ENCODE measurements around the gene HOXB4. TPM values are rescaled to one million over a fixed set of nuclear protein-coding genes. Genes with fewer than 3 reads are reported as not detected.

The HOXB4 gene
- total RNA-seq, 3 donors from 2014 or later = 0.94 to 1.6 (median 1.4) TPM

- Mint-ChIP-seq H3K4me1 (ENCODE audit: low read depth) (peaks cover 21% of the 10 kb centered on the region), H3K27me3 (ENCODE audit: low read depth) (peaks cover 87% of the 10 kb centered on the region), H3K4me3 (no peak overlapping the region), H3K9me3 (no peaks in the 10 kb centered on the region), H3K36me3 (ENCODE audit: insufficient read depth) (no peaks in the 10 kb centered on the region)
- ATAC-seq (no peak), DNase-seq (no peak)
Observed at GRCh38 chr17:48592057-48592514, 13.9 kb upstream of the HOXB4 start.

DNA sequence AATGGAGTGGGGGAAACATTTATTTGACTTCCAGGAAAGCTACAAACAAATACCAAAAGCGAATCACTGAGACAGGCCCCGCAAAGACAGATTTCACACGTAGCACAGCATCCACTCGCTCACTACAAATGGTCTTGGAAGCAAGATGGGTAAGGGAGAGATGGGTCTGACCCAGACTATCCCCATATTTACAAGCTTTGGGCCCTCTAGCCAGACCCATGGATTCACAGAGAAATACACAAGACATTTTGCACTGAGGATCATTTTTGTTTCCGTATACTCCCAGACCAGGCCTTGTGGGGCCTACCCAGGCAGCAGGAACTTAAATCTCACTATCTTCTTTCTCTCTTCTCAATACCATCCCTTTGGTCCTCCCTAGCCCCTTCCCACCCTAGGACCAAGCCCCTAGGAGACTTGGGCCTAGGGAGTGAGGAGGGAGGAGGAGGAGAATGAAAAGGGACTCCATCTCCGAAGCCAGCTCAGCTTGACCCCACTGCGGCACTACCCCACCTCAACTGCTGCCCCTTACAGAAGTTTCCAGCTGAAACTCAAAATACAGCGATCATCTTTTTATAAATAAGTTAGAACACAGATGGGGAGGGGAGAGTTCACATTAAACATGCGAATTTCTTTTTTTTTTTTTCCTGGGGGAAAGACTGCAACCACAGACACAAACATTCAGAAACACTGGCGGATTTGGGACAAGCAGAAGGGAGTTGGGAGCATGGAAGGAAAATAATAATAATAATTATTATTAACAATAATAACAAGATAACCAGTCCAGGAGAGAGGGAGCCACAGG lies 13.3 kb upstream of the HOXB4 start:
- H3K36me3 Mint-ChIP-seq (ENCODE audit: insufficient read depth) = no peaks in the 10 kb centered on the region
- peaks cover 17% of the 10 kb centered on the region for H3K4me1 Mint-ChIP-seq (ENCODE audit: low read depth)
- H3K4me3 Mint-ChIP-seq = peak overlapping the region; percentile 20
- ATAC-seq (no peak), DNase-seq (no peak)
- peaks cover 87% of the 10 kb centered on the region for H3K27me3 Mint-ChIP-seq (ENCODE audit: low read depth)
- H3K9me3 Mint-ChIP-seq = no peaks in the 10 kb centered on the region

GRCh38 chr17:48590607-48591161 lies 12.5 kb upstream of the HOXB4 start:
- Mint-ChIP-seq H3K9me3 (no peaks in the 10 kb centered on the region), H3K27me3 (ENCODE audit: low read depth) (peaks cover 89% of the 10 kb centered on the region), H3K4me3 (peak overlapping the region; percentile 20), H3K36me3 (ENCODE audit: insufficient read depth) (no peaks in the 10 kb centered on the region), H3K4me1 (ENCODE audit: low read depth) (peaks cover 22% of the 10 kb centered on the region)
- no peak for DNase-seq
- no peak for ATAC-seq

DNA sequence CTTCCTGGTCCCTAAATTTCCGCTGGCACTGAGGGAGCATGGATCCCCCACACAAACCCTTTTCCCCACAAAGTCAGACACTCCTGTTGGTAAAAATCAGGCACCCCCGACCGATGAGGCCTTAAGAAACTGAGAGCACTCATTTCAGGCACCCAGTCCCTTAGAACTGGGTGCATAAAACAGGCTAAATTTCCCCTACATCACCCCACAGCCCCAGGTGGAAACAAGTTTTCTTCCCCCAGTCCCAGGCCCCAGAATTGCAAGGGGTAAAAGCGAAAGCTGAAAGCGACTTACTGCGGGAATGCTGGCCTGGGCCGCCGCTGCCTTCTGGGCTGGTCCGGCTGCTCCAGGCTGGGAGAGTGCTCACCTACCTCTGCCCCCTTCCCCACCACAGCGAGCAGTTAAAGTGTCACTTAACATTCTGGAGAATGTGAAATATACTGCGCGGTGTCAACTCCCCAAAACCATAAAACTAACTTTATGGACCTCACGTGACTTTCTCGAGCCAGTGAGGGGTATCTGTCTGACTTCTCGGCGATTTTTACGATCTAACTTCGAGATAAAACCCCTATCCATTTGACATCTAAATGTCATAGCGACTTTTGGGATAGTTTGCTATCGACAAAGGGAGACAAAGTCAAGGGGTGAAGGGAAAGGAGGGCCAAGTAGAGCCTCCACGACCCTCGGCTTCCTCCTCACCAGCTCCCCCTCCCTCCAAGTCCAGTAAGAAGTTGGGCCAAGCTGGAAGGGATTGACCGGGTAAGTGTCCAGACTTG lies 11.9 kb upstream of the HOXB4 start, which contains the start of gene HOXB3:
HOXB3 (minus strand) TSS at position 411 of the 776 bp plus-strand sequence. CDS start 37,767 bp downstream, outside the sequence.
- Mint-ChIP-seq H3K4me1 (ENCODE audit: low read depth) (peaks cover 27% of the 10 kb centered on the region), H3K4me3 (peak within 1 kb of the TSS; percentile 20)
- no peak for ATAC-seq

DNA sequence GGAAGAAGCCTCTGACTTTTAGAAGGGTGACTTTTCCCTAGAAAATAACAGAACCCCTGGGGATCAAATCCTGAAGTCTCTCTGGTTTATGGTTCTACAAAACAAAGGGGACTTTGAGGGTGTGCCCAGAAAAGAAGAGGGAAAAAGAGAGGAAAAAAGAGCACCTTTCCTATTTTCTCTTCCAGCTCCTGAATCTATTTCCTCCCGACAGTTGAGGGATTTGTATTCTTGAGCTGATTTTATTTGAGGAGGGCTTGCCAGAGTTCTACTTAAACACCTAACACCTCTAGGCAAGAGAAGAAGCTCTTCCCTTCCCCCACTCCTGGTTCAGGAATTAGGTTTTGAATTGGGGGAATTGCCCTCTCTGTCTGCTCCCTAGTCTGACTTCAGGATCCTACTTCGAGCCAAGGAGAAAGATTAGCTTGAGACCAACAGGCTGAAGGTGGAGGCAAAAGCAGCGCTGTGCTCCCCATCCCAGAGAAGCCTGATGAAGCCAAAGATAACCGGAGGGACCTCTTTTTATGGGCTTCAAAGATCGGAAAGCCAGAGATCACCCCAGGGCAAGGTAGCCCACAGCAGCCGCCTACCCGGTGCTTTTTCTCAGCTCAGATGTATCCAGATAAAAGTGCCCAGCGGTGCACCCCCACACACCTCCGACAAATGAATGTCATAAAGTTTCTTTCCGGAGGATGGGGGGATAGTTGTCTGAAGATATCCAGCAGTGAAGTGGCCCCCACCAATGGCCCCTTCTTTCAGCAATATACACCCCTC lies 11.1 kb upstream of the HOXB4 start:
- ATAC-seq = no peak
- no peaks in the 10 kb centered on the region for H3K9me3 Mint-ChIP-seq
- H3K27me3 Mint-ChIP-seq (ENCODE audit: low read depth) = peaks cover 87% of the 10 kb centered on the region
- H3K4me3 Mint-ChIP-seq = no peak overlapping the region
- no peak for DNase-seq
- peaks cover 29% of the 10 kb centered on the region for H3K4me1 Mint-ChIP-seq (ENCODE audit: low read depth)
- H3K36me3 Mint-ChIP-seq (ENCODE audit: insufficient read depth) = no peaks in the 10 kb centered on the region

More for the DNA sequence above, 11.9 kb upstream of the HOXB4 start, which contains the start of gene HOXB3:
- Mint-ChIP-seq H3K36me3 (ENCODE audit: insufficient read depth) (no peaks in the 10 kb centered on the region), H3K9me3 (no peaks in the 10 kb centered on the region), H3K27me3 (ENCODE audit: low read depth) (peaks cover 89% of the 10 kb centered on the region)
- DNase-seq = no peak

DNA sequence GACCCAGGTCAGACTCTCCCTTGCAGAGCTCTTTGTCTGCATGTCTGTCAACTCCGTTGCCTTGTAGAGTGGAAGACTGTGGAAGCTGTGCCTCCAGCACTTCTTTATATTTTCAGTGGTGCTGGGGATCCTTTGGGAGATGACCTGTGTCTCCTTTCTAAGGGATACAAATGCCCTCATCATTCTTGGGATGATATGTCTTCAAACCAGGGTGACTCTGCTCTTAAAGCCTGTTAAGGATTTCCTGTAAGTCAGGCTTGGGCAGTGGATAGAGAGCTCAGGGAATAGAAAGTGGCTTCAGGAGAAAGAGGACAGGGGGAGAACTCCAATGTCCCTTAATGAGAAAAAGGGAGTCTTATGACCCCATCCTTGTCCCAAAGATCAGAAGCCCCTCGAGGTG lies 10.4 kb upstream of the HOXB4 start:
- Mint-ChIP-seq H3K4me1 (ENCODE audit: low read depth) (peaks cover 27% of the 10 kb centered on the region), H3K27me3 (ENCODE audit: low read depth) (peaks cover 88% of the 10 kb centered on the region), H3K9me3 (no peaks in the 10 kb centered on the region), H3K36me3 (ENCODE audit: insufficient read depth) (no peaks in the 10 kb centered on the region), H3K4me3 (no peak overlapping the region)
- DNase-seq (no peak), ATAC-seq (no peak)

GRCh38 chr17:48588074-48588415 lies 9.9 kb upstream of the HOXB4 start:
- Mint-ChIP-seq H3K9me3 (no peaks in the 10 kb centered on the region), H3K36me3 (ENCODE audit: insufficient read depth) (no peaks in the 10 kb centered on the region), H3K27me3 (ENCODE audit: low read depth) (peaks cover 88% of the 10 kb centered on the region), H3K4me1 (ENCODE audit: low read depth) (peaks cover 24% of the 10 kb centered on the region), H3K4me3 (no peak overlapping the region)
- ATAC-seq (no peak), DNase-seq (no peak)

DNA sequence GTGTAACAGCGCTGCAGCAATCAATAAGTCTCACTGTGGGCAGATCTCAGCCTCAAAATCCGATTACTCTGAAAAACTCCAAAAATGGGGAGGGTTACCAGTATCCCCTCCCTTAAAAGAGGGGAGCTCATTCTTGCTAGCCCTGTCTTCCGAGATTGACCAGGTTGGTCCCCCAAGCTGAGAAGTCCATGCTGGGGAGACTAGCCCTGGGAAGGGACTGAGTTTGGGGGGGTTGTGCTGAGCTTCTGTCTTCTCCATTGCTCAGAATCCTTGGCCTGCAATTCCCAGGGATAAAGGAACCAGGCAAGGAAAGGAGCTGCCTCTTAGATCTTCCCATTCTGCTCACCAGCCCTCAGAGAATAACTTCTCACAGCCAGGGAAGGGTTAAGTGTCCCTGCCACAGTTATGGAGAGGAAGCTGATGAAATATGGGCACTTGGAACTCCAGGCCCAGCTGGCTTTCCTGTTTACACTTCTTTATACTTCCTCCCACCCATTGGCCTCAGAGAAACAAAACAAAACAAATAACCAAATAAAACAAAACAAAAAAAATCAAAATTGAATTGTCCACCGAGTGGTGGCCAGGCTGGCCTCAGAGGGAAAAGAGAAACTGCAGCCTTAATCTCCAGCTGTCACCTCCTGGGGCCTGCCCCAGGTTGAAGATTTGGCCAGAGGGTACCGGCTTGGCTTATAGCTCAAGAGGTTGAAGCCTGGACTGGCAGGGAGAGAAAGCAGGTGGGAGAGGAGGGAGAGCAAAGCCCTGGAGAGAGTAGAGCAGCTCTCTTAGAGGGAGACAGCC lies 9.3 kb upstream of the HOXB4 start:
- no peak for DNase-seq
- Mint-ChIP-seq H3K4me1 (ENCODE audit: low read depth) (peaks cover 21% of the 10 kb centered on the region), H3K27me3 (ENCODE audit: low read depth) (peaks cover 88% of the 10 kb centered on the region), H3K4me3 (no peak overlapping the region), H3K9me3 (no peaks in the 10 kb centered on the region), H3K36me3 (ENCODE audit: insufficient read depth) (no peaks in the 10 kb centered on the region)
- ATAC-seq = no peak

DNA sequence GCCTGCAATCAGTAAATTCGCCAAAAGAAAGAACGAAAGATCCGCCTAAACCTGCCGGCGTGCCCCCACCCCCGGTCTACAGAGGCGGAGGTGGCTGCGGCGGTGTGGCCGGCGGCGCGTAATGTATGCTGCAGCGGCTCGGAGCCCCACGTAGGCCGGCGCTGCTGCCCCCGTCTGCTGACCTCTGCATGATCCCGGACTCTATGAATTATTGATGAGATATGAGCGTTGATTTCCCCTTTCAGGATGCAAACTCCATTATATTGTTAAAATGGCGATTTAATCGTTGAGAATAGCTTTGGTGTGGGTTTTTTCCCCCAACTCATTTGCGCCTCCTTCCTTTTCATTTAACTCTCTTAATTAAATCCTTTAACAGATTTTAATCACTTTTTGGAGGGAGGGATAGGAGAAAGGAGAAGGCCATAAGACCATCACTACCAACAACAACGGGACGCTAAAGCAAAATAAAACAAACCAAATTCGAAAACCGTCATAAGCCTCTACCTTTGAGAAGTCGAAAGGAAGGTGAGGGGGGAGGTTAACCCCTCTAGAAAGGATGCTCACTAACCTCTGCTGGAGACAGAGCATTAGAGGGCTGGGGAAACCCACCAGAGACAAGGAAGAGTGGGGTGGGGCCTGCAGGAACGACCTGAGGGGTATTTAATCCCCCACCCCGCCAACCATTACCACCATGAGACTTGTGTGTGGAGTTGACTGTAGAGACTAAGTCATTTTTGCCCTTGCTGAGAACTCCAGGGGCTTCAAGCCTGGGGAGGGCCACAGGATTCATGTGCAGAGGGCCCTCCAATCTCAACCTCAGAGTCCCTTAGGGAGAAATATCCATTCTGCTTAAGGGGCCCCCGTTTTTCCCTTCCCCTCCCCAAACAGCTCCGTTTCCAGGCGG lies 8.5 kb upstream of the HOXB4 start:
- Mint-ChIP-seq H3K9me3 (no peaks in the 10 kb centered on the region), H3K4me3 (peak overlapping the region; percentile 85), H3K4me1 (ENCODE audit: low read depth) (peaks cover 27% of the 10 kb centered on the region), H3K27me3 (ENCODE audit: low read depth) (peaks cover 92% of the 10 kb centered on the region), H3K36me3 (ENCODE audit: insufficient read depth) (no peaks in the 10 kb centered on the region)
- ATAC-seq = no peak
- DNase-seq = peak; percentile 33

- Mint-ChIP-seq H3K9me3 (no peaks in the 10 kb centered on the region), H3K27me3 (ENCODE audit: low read depth) (peaks cover 91% of the 10 kb centered on the region), H3K4me1 (ENCODE audit: low read depth) (peaks cover 46% of the 10 kb centered on the region), H3K36me3 (ENCODE audit: insufficient read depth) (no peaks in the 10 kb centered on the region), H3K4me3 (peak overlapping the region; percentile 9)
- ATAC-seq (no peak), DNase-seq (no peak)
Observed at GRCh38 chr17:48584223-48584741, 6.1 kb upstream of the HOXB4 start.

- H3K4me3 Mint-ChIP-seq = peak overlapping the region; percentile 9
- H3K4me1 Mint-ChIP-seq (ENCODE audit: low read depth) = peaks cover 51% of the 10 kb centered on the region
- H3K36me3 Mint-ChIP-seq (ENCODE audit: insufficient read depth) = no peaks in the 10 kb centered on the region
- DNase-seq (no peak), ATAC-seq (no peak)
- H3K27me3 Mint-ChIP-seq (ENCODE audit: low read depth) = peaks cover 92% of the 10 kb centered on the region
- no peaks in the 10 kb centered on the region for H3K9me3 Mint-ChIP-seq
Observed at GRCh38 chr17:48583708-48584222, 5.6 kb upstream of the HOXB4 start.

DNA sequence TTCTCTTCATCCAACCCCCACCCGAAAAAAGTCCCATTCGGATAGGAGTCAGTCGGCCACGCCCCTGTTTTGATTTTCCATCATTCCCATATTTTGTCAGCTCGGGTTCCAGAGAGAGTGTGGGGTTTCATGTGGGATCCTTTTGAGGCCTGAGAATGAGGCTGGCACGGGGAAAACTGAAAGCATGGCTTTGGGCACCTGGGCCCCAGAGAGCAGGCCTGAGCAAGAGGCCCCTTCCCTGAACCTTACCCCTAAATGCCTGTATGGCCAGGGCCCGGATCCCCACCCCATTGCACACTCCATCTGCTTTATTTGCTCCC lies 4.6 kb upstream of the HOXB4 start:
- H3K27me3 Mint-ChIP-seq (ENCODE audit: low read depth) = peaks cover 87% of the 10 kb centered on the region
- ATAC-seq = no peak
- no peaks in the 10 kb centered on the region for H3K9me3 Mint-ChIP-seq
- H3K36me3 Mint-ChIP-seq (ENCODE audit: insufficient read depth) = no peaks in the 10 kb centered on the region
- H3K4me3 Mint-ChIP-seq = peak overlapping the region; percentile 72
- H3K4me1 Mint-ChIP-seq (ENCODE audit: low read depth) = peaks cover 55% of the 10 kb centered on the region
- no peak for DNase-seq
